SK-N-MC (cell line): Measurements from ENCODE around the gene HEATR5A.
"Not testable (repeated sequence)": the region's sequence is repeated elsewhere in the genome, so short reads cannot be mapped to it uniquely, and the experiment has no call there.

Source experiments
- DNase-seq: peaks from one replicate; pipeline ENCODE4 v3.0.0-alpha.2; 2011; ENCODE audit warnings: low read depth, low spot score
- H3K27ac ChIP-seq: fragments of 200-600 bp; sonication (generic); 2 replicates; pipeline ENCODE4 v1.5.1; 2016; ENCODE audit warnings: mixed run types
- H3K36me3 ChIP-seq: fragments of 200-600 bp; sonication (generic); 2 replicates; pipeline ENCODE4 v1.6.1; 2017; ENCODE audit warnings: antibody characterized with exemption, low read length, mixed read lengths; ENCODE audit not compliant: insufficient read depth
- H3K4me3 ChIP-seq: fragments of 200-600 bp; sonication (generic); 2 replicates; pipeline ENCODE4 v1.5.1; 2016
- H3K9ac ChIP-seq: fragments of 200-600 bp; sonication (generic); 2 replicates; pipeline ENCODE4 v1.8.0; 2017; ENCODE audit warnings: mixed run types, mixed read lengths; ENCODE audit not compliant: insufficient read length
- H3K9me3 ChIP-seq: fragments of 200-600 bp; sonication (generic); 2 replicates; pipeline ENCODE4 v1.6.1; 2017; ENCODE audit warnings: low read depth, mild to moderate bottlenecking, antibody characterized with exemption, low read length, moderate library complexity, mixed read lengths
- EZH2 ChIP-seq: fragments of 200-600 bp; sonication (generic); IDR thresholded peaks from one replicate; pipeline ENCODE4 v1.6.1; 2017; ENCODE audit warnings: antibody characterized with exemption
- FOXP2 ChIP-seq: optimal IDR thresholded peaks from 2 replicates; pipeline ENCODE3; 2011; ENCODE audit warnings: mild to moderate bottlenecking, moderate library complexity; ENCODE audit not compliant: insufficient read depth; ENCODE audit errors: extremely low read length, control extremely low read depth
- POLR2AphosphoS5 ChIP-seq: IDR thresholded peaks from 2 replicates; pipeline ENCODE4 v1.6.1; 2012; ENCODE audit warnings: mild to moderate bottlenecking, low read depth, low read length, borderline replicate concordance

HEATR5A gene

GRCh38 chr14:31255286-31255685, 165.1 kb downstream of the HEATR5A start:
- Histone ChIP-seq H3K4me3 (no peak overlapping the region), H3K9ac (no peak overlapping the region), H3K27ac (no peak overlapping the region), H3K36me3 (no peaks in the 10 kb centered on the region), H3K9me3 (no peaks in the 10 kb centered on the region)
- no peak for TF ChIP-seq POLR2AphosphoS5
- no peak for TF ChIP-seq FOXP2
- no peak for TF ChIP-seq EZH2
- no peak for DNase-seq

- DNase-seq, result no peak
- no peaks in the 10 kb centered on the region for H3K36me3 ChIP-seq
- no peak overlapping the region for H3K9ac ChIP-seq
- no peak overlapping the region for H3K27ac ChIP-seq
- no peak overlapping the region for H3K4me3 ChIP-seq
- TF ChIP-seq EZH2, result no peak
- no peak for TF ChIP-seq POLR2AphosphoS5
- TF ChIP-seq FOXP2, result no peak
- no peaks in the 10 kb centered on the region for H3K9me3 ChIP-seq
Observed at GRCh38 chr14:31253746-31254471, 166.4 kb downstream of the HEATR5A start.

DNA sequence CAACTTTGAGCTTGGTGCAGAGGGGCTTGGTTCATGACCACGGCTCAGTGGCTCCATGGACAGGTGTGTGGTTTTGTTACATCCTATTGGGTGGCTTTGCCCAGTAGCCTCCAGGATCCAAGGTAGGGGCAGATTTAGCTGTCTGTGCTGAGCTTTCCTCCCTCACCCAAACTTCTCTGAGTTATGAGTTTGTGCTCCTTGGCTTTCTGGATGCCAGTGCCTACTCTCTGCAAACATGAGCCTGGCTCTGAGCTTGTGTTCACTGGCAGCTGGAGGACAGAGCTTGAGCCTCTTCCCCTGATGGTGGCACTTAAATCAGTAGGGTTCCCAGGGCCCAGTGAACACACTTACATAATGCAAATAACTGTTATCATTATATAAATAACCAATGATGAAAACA, 167.5 kb downstream of the HEATR5A start:
- Histone ChIP-seq H3K9me3 (no peaks in the 10 kb centered on the region), H3K4me3 (no peak overlapping the region), H3K27ac (no peak overlapping the region), H3K9ac (no peak overlapping the region), H3K36me3 (no peaks in the 10 kb centered on the region)
- no peak for DNase-seq
- no peak for TF ChIP-seq FOXP2
- no peak for TF ChIP-seq POLR2AphosphoS5
- TF ChIP-seq EZH2, result no peak

DNA sequence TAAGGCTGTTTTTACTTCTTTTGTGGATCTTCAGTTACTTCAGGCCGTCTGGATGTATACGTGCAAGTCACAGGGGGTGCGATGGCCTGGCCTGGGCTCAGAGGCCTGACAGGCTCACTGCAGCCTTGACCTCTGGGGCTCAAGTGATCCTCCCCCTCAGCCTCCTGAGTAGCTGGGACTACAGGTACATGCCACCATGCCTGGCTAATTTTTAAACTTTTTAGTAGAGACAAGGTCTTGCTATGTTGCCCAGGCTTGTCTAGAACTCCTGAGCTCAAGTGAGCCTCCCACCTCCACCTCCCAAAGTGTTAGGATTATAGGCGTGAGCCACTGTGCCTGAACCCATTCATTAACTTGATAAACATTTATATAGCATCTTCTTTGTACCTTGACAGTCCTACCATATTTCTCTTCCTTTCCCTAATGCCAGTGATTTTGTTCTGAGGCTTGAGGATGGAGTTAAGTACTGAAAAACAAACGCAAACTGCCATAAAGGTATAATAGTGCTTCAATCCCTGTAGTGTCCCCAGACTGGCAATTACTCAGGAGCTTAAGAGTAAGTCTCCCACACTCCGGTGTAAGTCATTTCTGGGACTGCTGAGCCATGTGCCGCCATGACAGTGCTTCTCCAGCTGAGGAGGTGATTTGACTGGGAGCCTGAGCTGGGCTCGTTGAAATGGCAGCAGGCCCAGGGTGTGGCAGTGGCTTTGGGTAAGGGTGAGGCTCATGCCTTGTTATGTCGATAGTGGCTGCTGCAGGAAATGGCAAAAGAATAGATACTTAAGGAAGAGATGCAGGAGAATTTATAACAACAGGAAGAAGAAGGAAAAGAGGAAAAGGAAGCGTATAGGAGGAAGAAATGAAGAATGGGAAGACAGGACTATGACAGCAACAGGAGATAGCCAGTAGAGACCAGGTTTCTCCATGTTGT, 169.1 kb downstream of the HEATR5A start:
- Histone ChIP-seq H3K4me3 (no peak overlapping the region), H3K27ac (no peak overlapping the region), H3K9me3 (no peaks in the 10 kb centered on the region), H3K9ac (no peak overlapping the region), H3K36me3 (no peaks in the 10 kb centered on the region)
- DNase-seq, result no peak
- TF ChIP-seq POLR2AphosphoS5 (no peak), EZH2 (no peak), FOXP2 (no peak)

DNA sequence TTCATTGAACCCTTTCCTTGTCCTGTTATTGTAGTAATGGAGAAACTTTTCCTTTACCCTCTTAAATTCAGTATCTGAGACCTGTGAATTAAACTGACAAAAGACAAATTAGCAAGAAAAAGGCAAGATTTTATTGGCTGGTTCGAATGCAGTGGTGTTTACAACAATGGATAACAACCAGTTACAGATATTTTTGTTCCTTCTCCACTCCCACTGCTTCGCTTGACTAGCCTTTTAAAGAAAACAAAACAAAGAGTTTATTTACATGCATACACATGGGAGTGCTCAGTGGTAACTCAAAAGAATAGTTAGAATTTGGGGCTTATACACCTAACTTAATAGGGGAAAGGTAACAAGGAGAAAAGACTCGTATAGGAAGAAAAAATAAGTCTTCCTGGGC, 175.7 kb downstream of the HEATR5A start:
- no peaks in the 10 kb centered on the region for H3K36me3 ChIP-seq
- DNase-seq, result no peak
- no peak overlapping the region for H3K4me3 ChIP-seq
- H3K9me3 ChIP-seq, result no peaks in the 10 kb centered on the region
- no peak overlapping the region for H3K27ac ChIP-seq
- H3K9ac ChIP-seq, result no peak overlapping the region
- TF ChIP-seq FOXP2, result no peak
- TF ChIP-seq EZH2, result no peak
- no peak for TF ChIP-seq POLR2AphosphoS5

- DNase-seq, result no peak
- H3K9me3 ChIP-seq, result no peaks in the 10 kb centered on the region
- H3K9ac ChIP-seq, result no peak overlapping the region
- H3K27ac ChIP-seq, result no peak overlapping the region
- H3K36me3 ChIP-seq, result no peaks in the 10 kb centered on the region
- no peak overlapping the region for H3K4me3 ChIP-seq
- TF ChIP-seq FOXP2, result no peak
- TF ChIP-seq POLR2AphosphoS5, result no peak
- no peak for TF ChIP-seq EZH2
Observed at GRCh38 chr14:31243860-31244259, 176.5 kb downstream of the HEATR5A start.

- not testable (repeated sequence) for H3K36me3 ChIP-seq, H3K27ac ChIP-seq, DNase-seq, H3K9ac ChIP-seq, H3K4me3 ChIP-seq, H3K9me3 ChIP-seq
Observed at GRCh38 chr14:31242161-31242940, 178.0 kb downstream of the HEATR5A start.
